ENCODE measurements around the gene BMPR1B. TPM values are rescaled to one million over a fixed set of nuclear protein-coding genes. Genes with fewer than 3 reads are reported as not detected.

BMPR1B gene
- total and polyA plus RNA-seq, 2 of the 8 experiments (the other 6 are each of a cell fraction or from before 2014, with no cell fraction given), result 0.14 to 1.1 TPM

DNA sequence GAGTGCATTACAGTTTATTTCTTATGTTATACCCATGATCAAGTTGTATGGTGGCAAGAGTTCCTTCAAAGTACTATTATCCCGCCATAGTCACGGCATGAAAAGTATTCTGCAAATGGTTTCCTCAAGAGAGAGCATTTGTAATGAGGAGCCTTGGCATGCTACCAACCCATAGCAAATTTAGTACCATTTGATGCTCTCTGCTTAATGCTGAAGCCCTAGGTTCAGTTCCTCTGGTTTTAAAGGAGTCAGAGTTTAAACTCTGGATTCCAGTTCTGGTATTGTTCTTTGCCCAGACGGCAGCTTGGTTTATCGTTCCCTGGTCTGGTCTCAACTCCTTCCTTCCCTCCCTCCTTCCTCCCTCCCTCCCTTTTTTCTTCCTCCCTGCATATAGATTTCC, 371.3 kb downstream of the BMPR1B start (continued):
- no peak for TF ChIP-seq HDAC2 (IDR thresholded peaks at IDR 0.05; ENCODE audit: borderline replicate concordance in 1 of 2, low read depth in 2 of 2, low read length in 2 of 2)
- TF ChIP-seq GTF2F1 (IDR thresholded peaks at IDR 0.05; ENCODE audit: borderline replicate concordance, low read depth, low read length), result no peak

Measured in H1 (cell line).